Stimulated activated CD4-positive, alpha-beta T cell treated with anti-CD3 and anti-CD28 coated beads, Interleukin-15, amount 100 ng/mL, for 24 hours (primary cell): ENCODE measurements around the gene NHS.

Source experiments
- DNase-seq: peaks from one replicate; pipeline ENCODE4 v3.0.0-alpha.2; 2020

The NHS gene

GRCh38 chrX:17689971-17690409 is 315.0 kb downstream of the NHS start:
- DNase-seq = peak; percentile 40

DNA sequence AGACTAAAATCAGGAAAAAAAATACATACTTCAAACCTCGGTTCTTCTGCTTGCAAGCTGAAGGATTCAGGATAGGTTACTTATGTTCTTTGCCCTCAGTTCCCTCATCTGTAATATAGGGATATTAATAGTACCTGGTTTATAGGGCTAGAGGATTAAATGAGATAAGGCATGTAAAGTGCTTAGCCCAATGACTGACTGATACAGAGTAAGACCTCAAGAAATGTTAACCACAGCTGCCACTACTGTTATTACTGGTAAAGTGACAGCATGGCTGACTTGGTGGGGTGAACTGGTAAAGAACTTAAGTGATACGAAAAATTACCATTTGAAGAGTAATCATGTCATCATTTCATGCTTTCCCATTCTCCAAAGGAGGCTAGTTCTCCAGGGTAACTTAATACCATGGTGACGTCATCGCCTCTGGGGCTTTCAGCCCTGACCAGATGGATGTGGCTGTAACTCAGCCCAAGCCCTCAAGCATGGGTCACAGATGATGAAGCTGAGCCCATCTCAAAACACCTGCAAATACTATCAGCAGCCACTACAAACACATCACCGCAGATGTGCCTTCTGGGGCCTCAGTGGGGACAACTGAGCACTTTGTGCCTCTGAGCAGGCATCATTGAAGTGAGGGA is 317.8 kb downstream of the NHS start:
- DNase-seq = no peak

GRCh38 chrX:17697191-17697590 is 322.2 kb downstream of the NHS start:
- DNase-seq = no peak

DNA sequence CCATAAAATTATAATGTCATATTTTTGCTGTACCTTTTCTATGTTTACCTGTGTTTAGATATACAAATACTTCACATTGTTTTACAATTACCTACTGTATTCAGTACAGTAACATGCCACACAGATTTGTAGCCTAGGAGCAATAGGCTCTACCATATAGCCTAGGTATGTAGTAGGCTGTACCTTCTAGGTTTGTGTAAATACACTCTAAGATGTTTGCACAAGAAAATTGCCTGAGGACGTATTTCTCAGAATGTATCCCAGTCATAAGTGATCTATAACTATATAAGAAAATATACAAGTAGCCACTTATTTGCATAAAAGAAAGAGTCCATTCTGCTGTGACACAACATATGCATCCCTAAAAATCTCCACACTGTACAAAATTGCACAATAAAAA is 326.0 kb downstream of the NHS start:
- no peak for DNase-seq

DNA sequence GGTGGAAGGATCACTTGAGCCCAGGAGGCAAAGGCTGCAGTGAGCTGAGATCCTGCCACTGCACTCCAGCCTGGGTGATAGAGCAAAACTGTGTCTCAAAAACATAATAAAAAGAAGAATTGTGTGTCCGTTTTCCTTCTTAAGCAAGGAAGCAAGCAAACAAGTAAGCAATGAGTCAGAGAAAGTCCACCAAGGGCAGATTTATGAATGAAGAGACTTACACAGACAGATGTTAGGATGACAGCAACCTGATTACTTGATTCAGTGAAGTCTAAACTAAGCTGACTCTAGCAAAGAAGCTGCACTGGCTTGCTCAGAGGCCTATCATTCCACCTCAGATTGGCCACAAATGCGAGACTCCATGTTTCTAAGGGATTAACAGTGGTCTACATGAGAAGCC is 328.2 kb downstream of the NHS start:
- DNase-seq = no peak

DNA sequence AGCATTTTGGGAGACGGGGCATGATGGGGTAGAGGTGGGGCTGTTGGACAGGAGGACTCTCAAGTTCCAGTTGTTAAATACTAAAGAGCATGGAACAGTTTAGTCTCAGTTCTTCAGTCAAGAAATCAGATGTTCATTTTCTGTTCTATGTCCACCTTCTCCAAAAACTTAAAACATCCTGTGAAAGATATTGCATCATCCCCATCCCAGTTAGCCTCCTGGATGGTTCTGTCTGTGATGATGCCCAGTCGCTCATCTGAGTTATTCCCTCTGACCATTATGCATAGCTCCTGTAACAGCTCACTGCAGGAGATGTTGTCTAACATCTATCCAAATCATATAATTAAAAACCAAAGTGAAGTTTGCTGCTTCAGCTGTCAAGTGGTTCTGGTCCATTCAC is 330.2 kb downstream of the NHS start:
- DNase-seq = no peak

DNA sequence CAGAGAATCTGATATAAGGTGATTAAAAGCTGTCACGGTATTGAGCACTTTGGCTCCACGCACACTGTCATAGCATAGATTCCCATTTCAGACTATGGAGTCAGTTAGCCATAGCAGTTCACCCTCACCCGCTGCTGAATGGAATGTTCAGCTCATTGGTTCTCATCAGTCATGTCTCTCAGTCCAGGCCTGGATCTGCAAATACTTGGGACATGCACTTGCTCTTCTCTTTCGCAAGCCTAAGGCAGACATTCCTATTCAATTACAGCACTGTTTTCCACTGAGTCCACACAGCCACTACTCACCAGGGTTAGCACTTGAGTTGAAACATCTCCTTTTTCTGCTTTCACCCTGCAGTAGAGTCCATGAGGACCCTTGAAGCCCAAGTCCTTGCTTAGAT is 331.7 kb downstream of the NHS start:
- DNase-seq = no peak

DNA sequence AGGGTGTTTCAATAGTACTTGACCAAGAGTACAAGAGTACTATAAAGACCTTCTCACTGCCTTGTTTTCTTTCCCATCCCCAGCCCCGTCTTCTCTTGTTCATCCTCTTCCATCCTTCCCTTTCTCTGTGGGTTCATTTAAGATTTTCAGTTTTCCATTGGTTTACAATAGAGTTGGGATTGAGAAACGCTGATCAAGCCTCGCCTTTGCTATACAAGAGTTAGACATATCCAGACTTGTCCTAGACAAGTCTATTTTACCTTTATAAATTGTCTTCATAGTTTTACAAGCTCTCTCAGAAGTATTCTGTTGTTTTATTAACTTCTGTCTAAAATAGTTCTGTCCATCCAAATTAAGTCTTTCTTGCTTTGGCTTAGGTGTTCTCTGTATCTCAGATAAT is 332.7 kb downstream of the NHS start:
- no peak for DNase-seq

DNA sequence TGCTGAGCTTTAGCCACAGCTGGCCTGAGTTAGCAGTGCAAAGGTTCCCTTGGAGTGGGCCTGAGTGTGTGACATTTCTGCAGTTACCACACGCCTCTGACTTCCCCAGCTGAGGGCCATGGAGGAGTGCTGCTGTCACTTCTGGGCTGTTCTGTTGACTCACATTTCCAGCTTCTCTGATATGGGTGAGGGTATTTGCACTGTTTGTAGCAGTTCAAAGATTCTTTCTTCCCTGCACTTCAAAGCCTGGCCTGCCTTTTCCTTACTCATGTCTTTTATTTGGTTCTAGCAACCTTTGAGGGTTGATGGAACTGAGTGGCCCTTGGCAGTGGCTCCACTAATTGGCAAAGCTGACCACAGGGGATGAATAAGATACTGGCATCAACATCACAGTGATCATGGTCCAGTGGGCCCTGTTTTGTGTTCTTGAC is 335.9 kb downstream of the NHS start:
- DNase-seq = no peak

DNA sequence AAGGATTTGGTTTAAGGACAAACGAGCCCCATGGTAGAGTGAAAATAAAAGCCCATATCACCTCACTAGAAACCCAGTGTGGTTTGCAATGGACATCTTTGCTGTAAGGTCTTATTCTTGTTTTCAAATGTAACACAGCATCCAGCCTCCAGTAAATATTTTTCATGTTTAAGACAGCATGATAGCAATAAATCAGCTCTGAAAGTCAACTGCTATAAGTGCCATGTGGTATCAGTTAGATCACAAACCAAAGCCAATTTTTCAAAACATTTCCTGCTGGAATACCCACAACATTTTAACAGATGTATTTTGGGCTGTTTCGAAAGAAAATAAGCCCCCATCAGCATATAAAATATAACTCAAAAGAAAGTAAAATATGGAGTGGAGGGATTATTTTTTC is 338.3 kb downstream of the NHS start:
- no peak for DNase-seq

DNA sequence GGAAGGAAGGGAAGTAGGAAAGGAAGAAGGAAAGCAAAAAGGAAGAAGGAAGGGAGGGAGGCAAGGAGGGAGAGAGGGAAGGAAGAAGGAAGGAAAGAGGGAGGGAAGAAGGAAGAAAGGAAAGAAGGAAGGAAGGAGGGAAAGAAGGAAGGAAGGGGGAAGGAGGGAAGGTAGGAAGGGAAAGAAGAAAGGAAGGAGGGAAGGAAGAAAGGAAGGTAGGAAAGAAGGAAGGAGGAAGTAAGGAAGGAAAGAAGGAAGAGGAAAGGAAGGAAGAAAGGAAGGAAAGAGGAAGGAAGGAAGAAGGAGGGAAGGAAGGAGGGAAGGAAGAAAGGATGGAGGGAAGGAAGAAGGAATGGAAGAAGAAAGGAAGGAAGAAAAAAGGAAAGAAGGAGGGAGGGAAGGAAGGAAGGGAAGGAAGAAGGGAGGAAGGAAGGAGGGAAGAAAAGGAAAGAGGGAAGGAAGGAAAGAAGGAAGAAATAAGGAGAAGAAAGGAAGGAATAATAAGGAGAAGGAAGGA is 343.7 kb downstream of the NHS start:
- no peak for DNase-seq

DNA sequence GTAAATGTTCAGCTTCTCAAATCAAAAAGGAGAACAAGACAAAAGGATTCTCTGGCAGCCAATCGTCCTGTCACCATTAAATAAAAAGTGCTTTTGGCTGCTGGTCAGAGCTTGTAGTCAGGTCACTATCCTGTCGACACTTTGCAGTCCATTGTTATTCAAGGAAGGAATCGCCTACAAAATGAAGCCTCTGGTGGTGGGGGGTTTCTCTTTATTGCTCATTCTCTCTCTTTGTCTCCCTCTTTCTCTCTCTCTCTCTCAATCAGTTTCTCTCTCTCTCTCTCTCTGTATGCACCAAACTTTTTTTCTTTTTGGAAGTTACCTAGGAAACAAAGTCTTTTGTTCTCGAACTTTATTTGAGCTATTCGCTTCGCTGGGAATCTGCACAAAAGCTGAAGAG is 344.7 kb downstream of the NHS start:
- no peak for DNase-seq

- DNase-seq = no peak
Observed at GRCh38 chrX:17721715-17722114, 346.7 kb downstream of the NHS start.

- DNase-seq = no peak
Observed at GRCh38 chrX:17725181-17725580, 350.2 kb downstream of the NHS start.

GRCh38 chrX:17732138-17732783 is 357.3 kb downstream of the NHS start:
- DNase-seq = no peak

- DNase-seq = no peak
Observed at GRCh38 chrX:17735406-17735805, 360.4 kb downstream of the NHS start.

DNA sequence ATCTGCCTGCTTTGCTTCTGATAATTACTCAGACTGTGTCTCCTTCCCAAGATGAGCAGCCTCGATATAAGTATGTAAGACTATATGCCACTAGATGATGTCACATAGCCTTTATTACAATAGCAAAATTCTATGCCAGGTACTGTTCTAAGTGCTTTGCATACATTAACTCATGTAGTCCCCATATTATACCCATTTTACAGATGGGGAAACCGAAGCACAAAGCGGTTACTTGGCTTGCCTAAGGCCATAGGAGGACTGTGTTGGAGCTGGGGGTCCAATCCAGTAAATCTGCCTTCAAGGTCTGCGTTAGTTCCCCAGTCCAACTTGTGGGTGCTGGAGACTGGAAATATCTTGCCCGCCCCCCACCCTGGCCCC is 361.5 kb downstream of the NHS start:
- DNase-seq = no peak

DNA sequence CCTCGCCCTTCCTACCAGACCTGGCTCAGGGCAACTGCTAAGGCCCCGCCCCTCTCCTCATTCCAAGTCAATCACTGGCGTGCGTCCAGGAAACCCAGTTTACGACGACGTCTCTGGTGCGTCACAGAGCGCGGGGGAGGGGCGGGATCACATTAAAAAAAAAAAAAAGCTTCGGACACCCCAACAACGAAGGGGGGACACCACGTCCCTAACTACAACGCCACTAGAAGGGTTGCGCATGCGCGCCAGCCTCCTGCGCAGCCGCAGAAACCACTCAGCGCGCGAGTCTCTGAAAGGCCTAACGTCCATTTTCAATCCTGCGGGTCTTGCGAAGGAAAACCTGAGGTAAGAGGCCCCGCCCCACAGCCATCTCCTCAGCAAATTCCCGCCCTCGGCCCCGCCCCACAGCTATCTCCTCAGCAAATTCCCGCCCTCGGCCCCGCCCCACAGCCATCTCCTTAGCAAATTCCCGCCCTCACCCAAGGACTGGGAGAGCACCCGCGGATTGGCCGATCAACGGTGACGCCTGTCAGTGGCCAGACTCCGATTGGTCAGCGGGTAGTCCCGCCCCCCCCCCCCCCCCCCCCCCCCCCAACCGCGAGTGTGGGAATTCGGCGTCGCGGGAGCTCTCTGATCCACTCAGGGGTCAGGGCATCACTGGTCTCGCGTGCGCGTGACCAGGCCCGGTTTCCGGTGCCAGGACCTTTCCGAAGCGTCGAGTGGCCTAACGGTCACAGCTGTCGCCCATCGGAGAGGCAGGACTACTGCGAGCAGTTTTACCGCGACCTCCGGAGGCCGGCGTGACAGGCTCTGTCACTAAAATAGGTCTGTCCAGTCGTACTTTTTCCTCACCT is 362.1 kb downstream of the NHS start, which contains the start of gene SCML1:
TSS of gene SCML1 (plus strand) at position 638 of the 854 bp plus-strand sequence. CDS start 6,694 bp downstream, outside the sequence.
- peak; percentile 93 for DNase-seq

DNA sequence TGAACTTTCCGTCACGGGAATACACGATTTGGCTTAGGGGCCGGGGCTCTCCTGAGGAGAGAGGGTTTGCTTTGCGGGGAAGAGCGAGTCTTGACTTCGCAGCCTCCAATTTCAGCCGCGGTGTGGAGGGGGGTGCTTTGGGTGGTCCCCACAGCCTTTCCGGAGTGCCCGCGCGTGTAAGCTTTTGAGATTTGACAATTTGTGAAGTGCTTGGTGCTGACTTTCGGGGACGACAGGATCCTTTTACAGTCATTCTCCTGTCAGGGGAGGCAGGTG is 362.6 kb downstream of the NHS start:
- no peak for DNase-seq

GRCh38 chrX:17737986-17738713 is 363.1 kb downstream of the NHS start:
- DNase-seq = peak; percentile 53

GRCh38 chrX:17738737-17739535 is 363.9 kb downstream of the NHS start:
- no peak for DNase-seq
